Measurements from ENCODE around the gene UPF3A. TPM values are rescaled to one million over a fixed set of nuclear protein-coding genes. Genes with fewer than 3 reads are reported as not detected.
"Not testable (repeated sequence)": the region's sequence is repeated elsewhere in the genome, so short reads cannot be mapped to it uniquely, and the experiment has no call there.

The UPF3A gene
- total RNA-seq, 1 experiment from 2014 or later = 88.3 TPM

DNA sequence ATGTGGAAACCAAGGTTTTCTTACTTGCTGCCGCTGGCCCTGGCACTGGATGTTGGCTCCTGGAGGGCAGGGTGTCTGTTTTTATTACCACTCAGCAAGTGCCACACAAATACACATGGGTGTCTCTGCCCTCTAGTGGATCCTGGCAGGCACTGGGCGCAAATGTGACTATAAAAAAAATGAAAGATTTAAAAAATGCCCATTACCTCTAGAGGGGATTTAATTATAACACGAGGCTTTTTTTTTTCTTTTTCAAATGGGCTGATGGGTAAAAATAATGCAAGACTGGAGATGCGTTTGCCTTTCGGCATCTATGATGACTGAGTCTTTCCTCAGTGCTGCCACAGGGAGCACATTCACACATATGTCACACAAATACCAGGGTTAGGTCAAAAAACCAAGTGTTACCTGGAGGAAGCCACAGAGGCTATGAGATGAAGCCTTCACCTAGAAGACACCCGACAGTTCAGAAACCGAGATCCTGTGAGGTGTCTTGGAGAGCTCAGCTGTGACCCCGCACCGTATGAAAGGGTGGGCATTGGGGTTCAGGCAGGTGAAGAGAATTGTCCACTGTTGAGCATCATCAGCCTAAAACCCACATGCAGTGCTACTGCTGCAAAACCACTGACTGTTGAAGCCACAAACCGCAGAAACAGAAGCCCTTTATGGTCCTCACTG is 58.6 kb downstream of the UPF3A start:
- no peak overlapping the region for H3K4me3 ChIP-seq (ENCODE audit: low read depth, low read length)
- H3K9me3 Mint-ChIP-seq (ENCODE audit: unreplicated experiment) = no peaks in the 10 kb centered on the region
- CTCF ChIA-PET = no interaction called here
- intact Hi-C loops (cut with micrococcal nuclease; ENCODE audit: unreplicated experiment) = no loop called here
- no peaks in the 10 kb centered on the region for H3K27me3 ChIP-seq (replicated peaks; ENCODE audit: control insufficient read depth, insufficient read depth, low read length)
- peaks cover 4% of the 10 kb centered on the region for H3K27me3 Mint-ChIP-seq (ENCODE audit: insufficient read depth, unreplicated experiment)
- no TSS peak for BruUV-seq (replicated peaks)
- no peaks in the 10 kb centered on the region for H3K36me3 Mint-ChIP-seq (ENCODE audit: insufficient read depth, unreplicated experiment)
- H3K36me3 ChIP-seq (ENCODE audit: control insufficient read depth, insufficient read depth, low read length) = no peaks in the 10 kb centered on the region
- POLR2A ChIA-PET = no interaction called here
- no peak overlapping the region for H3K4me3 Mint-ChIP-seq (ENCODE audit: unreplicated experiment)
- no peak overlapping the region for H3K27ac Mint-ChIP-seq (ENCODE audit: unreplicated experiment)
- no peaks in the 10 kb centered on the region for H3K4me1 Mint-ChIP-seq (ENCODE audit: low read depth, unreplicated experiment)
- peak in 1 of 2 experiments; percentile 32 for DNase-seq
- no peaks in the 10 kb centered on the region for H3K4me1 ChIP-seq
- TF ChIP-seq, protein P1, sequence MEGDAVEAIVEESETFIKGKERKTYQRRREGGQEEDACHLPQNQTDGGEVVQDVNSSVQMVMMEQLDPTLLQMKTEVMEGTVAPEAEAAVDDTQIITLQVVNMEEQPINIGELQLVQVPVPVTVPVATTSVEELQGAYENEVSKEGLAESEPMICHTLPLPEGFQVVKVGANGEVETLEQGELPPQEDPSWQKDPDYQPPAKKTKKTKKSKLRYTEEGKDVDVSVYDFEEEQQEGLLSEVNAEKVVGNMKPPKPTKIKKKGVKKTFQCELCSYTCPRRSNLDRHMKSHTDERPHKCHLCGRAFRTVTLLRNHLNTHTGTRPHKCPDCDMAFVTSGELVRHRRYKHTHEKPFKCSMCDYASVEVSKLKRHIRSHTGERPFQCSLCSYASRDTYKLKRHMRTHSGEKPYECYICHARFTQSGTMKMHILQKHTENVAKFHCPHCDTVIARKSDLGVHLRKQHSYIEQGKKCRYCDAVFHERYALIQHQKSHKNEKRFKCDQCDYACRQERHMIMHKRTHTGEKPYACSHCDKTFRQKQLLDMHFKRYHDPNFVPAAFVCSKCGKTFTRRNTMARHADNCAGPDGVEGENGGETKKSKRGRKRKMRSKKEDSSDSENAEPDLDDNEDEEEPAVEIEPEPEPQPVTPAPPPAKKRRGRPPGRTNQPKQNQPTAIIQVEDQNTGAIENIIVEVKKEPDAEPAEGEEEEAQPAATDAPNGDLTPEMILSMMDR (IDR thresholded peaks at IDR 0.05; ENCODE audit: insufficient read depth in 1 of 2, low read depth in 1 of 2, low read length in 1 of 2, severe bottlenecking in 1 of 2, unreplicated experiment in 1 of 2) = peak; percentile 66 to 72
- no peaks in the 10 kb centered on the region for H3K9me3 ChIP-seq

DNA sequence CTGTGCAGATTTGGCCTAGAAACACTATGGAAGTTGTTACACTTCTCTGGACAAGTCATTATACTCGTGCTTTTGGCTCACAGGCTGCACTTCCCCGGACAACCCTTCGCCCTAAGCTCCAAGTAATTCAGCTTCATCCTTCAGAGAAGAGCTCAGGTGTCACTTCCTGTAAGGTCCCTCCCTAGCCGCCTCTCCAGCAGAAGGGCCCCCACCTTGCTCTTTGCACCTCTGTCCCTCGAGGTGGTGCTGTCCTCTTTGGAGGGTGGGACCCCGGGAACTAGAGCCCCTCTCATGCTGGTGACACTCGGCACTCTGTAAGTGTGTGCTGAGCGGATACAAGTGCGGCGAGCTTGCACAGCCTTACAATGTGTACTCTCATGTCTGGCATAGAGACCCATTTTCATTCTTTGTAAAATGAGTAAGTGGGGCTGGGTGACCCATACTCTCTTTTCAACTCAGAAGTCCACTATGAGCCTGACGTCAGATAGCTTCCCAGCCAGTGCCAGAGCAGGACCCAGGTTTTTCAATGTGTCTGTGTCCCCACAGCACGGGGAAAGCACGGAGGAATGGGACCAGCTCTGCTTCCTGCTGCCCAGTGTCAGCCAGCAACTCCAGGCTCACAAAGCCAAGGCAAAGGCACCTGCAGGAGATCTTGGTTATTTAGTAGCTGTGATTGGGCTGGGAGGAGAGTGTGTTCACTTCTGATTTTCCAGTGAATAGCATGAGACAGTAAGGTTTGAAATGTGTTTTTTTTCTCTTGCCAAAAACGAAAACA is 59.8 kb downstream of the UPF3A start:
- ChIA-PET POLR2A (no interaction called here), CTCF (interaction anchor here (1.2 kb wide), 1 partner anchor 59 kb away, joined by 4 read pairs; no protein-coding TSS in a partner anchor)
- H3K9me3 ChIP-seq = no peaks in the 10 kb centered on the region
- H3K4me1 Mint-ChIP-seq (ENCODE audit: low read depth, unreplicated experiment) = no peaks in the 10 kb centered on the region
- H3K27me3 Mint-ChIP-seq (ENCODE audit: insufficient read depth, unreplicated experiment) = peaks cover 2% of the 10 kb centered on the region
- no peak for DNase-seq
- intact Hi-C loops (cut with micrococcal nuclease; ENCODE audit: unreplicated experiment) = no loop called here
- no peaks in the 10 kb centered on the region for H3K9me3 Mint-ChIP-seq (ENCODE audit: unreplicated experiment)
- H3K4me3 ChIP-seq (ENCODE audit: low read depth, low read length) = no peak overlapping the region
- BruUV-seq (replicated peaks) = no TSS peak
- H3K36me3 Mint-ChIP-seq (ENCODE audit: insufficient read depth, unreplicated experiment) = no peaks in the 10 kb centered on the region
- TF ChIP-seq, protein P1 (IDR thresholded peaks at IDR 0.05; ENCODE audit: insufficient read depth in 1 of 2, low read depth in 1 of 2, low read length in 1 of 2, severe bottlenecking in 1 of 2, unreplicated experiment in 1 of 2) = no peak
- no peaks in the 10 kb centered on the region for H3K27me3 ChIP-seq (replicated peaks; ENCODE audit: control insufficient read depth, insufficient read depth, low read length)
- H3K4me3 Mint-ChIP-seq (ENCODE audit: unreplicated experiment) = no peak overlapping the region
- no peak overlapping the region for H3K27ac Mint-ChIP-seq (ENCODE audit: unreplicated experiment)
- no peaks in the 10 kb centered on the region for H3K36me3 ChIP-seq (ENCODE audit: control insufficient read depth, insufficient read depth, low read length)
- H3K4me1 ChIP-seq = no peaks in the 10 kb centered on the region

DNA sequence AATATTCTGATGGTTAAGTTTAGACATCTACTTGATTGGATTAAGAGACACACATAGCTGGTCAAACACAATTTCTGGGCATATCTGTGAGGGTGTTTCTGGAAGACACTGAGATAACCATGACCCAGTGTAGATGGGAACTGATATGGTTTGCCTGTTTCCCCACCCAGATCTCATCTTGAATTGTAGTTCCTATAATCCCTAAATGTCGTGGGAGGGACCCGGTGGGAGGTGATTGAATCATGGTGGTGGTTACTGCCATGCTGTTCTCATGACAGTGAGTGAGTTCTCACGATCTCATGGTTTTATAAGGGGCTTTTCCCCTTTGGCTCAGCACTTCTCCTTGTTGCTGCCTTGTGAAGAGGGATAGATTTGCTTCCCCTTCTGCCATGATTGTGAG is 65.9 kb downstream of the UPF3A start:
- H3K4me3 Mint-ChIP-seq (ENCODE audit: unreplicated experiment); H3K36me3 ChIP-seq (ENCODE audit: control insufficient read depth, insufficient read depth, low read length); H3K9me3 ChIP-seq; H3K27ac Mint-ChIP-seq (ENCODE audit: unreplicated experiment); H3K27me3 ChIP-seq (replicated peaks; ENCODE audit: control insufficient read depth, insufficient read depth, low read length); DNase-seq; BruUV-seq (replicated peaks); H3K36me3 Mint-ChIP-seq (ENCODE audit: insufficient read depth, unreplicated experiment); intact Hi-C loops (cut with micrococcal nuclease; ENCODE audit: unreplicated experiment); H3K4me1 ChIP-seq; H3K9me3 Mint-ChIP-seq (ENCODE audit: unreplicated experiment); H3K4me1 Mint-ChIP-seq (ENCODE audit: low read depth, unreplicated experiment); POLR2A ChIA-PET; H3K4me3 ChIP-seq (ENCODE audit: low read depth, low read length): not testable (repeated sequence)
- H3K27me3 Mint-ChIP-seq (ENCODE audit: insufficient read depth, unreplicated experiment) = peaks cover 12% of the 10 kb centered on the region
- CTCF ChIA-PET = interaction anchor here (0.6 kb wide), 1 partner anchor 29 kb away, joined by 3 read pairs; no protein-coding TSS in a partner anchor
